WTC11 (cell line): ENCODE measurements around the gene NOP58.

ENCODE experiments used
- CREB1 ChIP-seq: sonication (generic); formaldehyde crosslinking; IDR thresholded peaks from 2 replicates; pipeline ENCODE4 v1.8.0; 2023; ENCODE audit warnings: mild to moderate bottlenecking, missing genetic modification reagents
- TEAD4 ChIP-seq: sonication (generic); formaldehyde crosslinking; IDR thresholded peaks from 2 replicates; pipeline ENCODE4 v1.8.0; 2022; ENCODE audit warnings: mild to moderate bottlenecking, missing genetic modification reagents
- TF ChIP-seq, protein P1 (sequence below): fragments of 200-600 bp; IDR thresholded peaks from 2 replicates; pipeline ENCODE4 v1.8.0; 2022; ENCODE audit warnings: antibody characterized with exemption

DNA sequence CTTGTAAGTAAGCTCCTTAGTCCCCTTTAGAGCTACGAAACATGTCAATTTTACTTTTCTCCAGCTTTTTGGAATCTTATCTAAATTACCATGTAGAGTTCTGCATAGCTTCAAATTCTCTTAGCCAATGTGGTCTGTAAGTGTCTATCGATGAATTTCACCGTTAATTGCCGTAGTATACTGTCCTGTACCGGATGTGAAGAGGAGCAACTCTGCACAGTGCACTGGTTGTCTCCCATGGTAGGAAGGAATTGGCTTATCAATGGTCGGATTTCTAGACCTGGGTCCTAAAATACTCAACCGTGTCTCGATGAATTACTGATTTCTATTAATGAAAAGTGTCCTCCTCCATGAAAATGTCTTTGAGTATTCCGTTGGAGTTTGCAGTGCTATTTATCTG lies 1.9 kb downstream of the NOP58 start:
- TF ChIP-seq CREB1 = no peak
- TF ChIP-seq, protein P1, sequence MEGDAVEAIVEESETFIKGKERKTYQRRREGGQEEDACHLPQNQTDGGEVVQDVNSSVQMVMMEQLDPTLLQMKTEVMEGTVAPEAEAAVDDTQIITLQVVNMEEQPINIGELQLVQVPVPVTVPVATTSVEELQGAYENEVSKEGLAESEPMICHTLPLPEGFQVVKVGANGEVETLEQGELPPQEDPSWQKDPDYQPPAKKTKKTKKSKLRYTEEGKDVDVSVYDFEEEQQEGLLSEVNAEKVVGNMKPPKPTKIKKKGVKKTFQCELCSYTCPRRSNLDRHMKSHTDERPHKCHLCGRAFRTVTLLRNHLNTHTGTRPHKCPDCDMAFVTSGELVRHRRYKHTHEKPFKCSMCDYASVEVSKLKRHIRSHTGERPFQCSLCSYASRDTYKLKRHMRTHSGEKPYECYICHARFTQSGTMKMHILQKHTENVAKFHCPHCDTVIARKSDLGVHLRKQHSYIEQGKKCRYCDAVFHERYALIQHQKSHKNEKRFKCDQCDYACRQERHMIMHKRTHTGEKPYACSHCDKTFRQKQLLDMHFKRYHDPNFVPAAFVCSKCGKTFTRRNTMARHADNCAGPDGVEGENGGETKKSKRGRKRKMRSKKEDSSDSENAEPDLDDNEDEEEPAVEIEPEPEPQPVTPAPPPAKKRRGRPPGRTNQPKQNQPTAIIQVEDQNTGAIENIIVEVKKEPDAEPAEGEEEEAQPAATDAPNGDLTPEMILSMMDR = no peak
- TF ChIP-seq TEAD4 (CRISPR knock-in tag) = no peak
